Hepatocyte (in vitro differentiated cells): ENCODE data around the gene FASTK. TPM values are rescaled to one million over a fixed set of nuclear protein-coding genes. Genes with fewer than 3 reads are reported as not detected.

ENCODE experiments used
- DNase-seq: peaks from one replicate; pipeline ENCODE4 v3.0.0-alpha.2; 2016; ENCODE audit warnings: low spot score
- H2AFZ ChIP-seq: fragments of 200-600 bp; sonication (generic); 2 replicates; pipeline ENCODE4 v1.6.0; 2016; ENCODE audit warnings: antibody characterized with exemption, mild to moderate bottlenecking
- H3K27ac ChIP-seq: fragments of 200-600 bp; sonication (generic); 2 replicates; pipeline ENCODE4 v1.5.1; 2016; ENCODE audit warnings: mild to moderate bottlenecking
- H3K27me3 ChIP-seq: fragments of 200-600 bp; sonication (generic); 2 replicates; pipeline ENCODE4 v1.6.1; 2016
- H3K36me3 ChIP-seq: fragments of 200-600 bp; sonication (generic); replicated peaks from 2 replicates; pipeline ENCODE4 v1.5.1; 2016; ENCODE audit warnings: low read depth; ENCODE audit not compliant: insufficient read depth
- H3K4me1 ChIP-seq: fragments of 200-600 bp; sonication (generic); 2 replicates; pipeline ENCODE4 v1.5.1; 2016; ENCODE audit warnings: mild to moderate bottlenecking, moderate library complexity; ENCODE audit not compliant: insufficient read depth
- H3K4me2 ChIP-seq: fragments of 200-600 bp; sonication (generic); 2 replicates; pipeline ENCODE4 v1.6.0; 2016
- H3K4me3 ChIP-seq: fragments of 200-600 bp; sonication (generic); 2 replicates; pipeline ENCODE4 v1.5.1; 2016; ENCODE audit warnings: mild to moderate bottlenecking
- H3K79me2 ChIP-seq: fragments of 200-600 bp; sonication (generic); 2 replicates; pipeline ENCODE4 v1.6.0; 2017; ENCODE audit warnings: mild to moderate bottlenecking
- H3K9me2 ChIP-seq: fragments of 200-600 bp; sonication (generic); replicated peaks from 2 replicates; pipeline ENCODE4 v1.6.0; 2017; ENCODE audit warnings: mild to moderate bottlenecking; ENCODE audit not compliant: insufficient read depth
- H3K9me3 ChIP-seq: fragments of 200-600 bp; sonication (generic); 2 replicates; pipeline ENCODE4 v1.5.1; 2016; ENCODE audit warnings: low read depth, mild to moderate bottlenecking
- H4K20me1 ChIP-seq: fragments of 200-600 bp; sonication (generic); 2 replicates; pipeline ENCODE4 v1.6.0; 2016; ENCODE audit warnings: mild to moderate bottlenecking; ENCODE audit not compliant: insufficient read depth, poor library complexity, severe bottlenecking
- EZH2 ChIP-seq: fragments of 200-600 bp; sonication (generic); IDR thresholded peaks from 2 replicates; pipeline ENCODE4 v1.6.1; 2016; ENCODE audit warnings: antibody characterized with exemption, mild to moderate bottlenecking, borderline replicate concordance
- EZH2phosphoT487 ChIP-seq: fragments of 200-600 bp; sonication (generic); IDR thresholded peaks from one replicate; pipeline ENCODE4 v1.6.1; 2018; ENCODE audit warnings: antibody characterized with exemption, mild to moderate bottlenecking, low read depth, moderate library complexity; ENCODE audit not compliant: unreplicated experiment, severe bottlenecking
- WGBS: methylation state at CpG from one replicate; pipeline ENCODE4 v1.1.6; 2016; ENCODE audit warnings: low lambda C conversion rate; ENCODE audit errors: missing lambda C conversion rate; 5-methylcytosine and 5-hydroxymethylcytosine counted together
- polyA plus RNA-seq: library from polyadenylated mRNA; unstranded; fragments of >200 nt; fragmentation: Nextera tagmentation; extraction: Ambion mirVana; gene quantifications from 2 replicates; pipeline ENCODE4 v1.2.1, GENCODE V29; 2016
- total RNA-seq: library from RNA; depleted of rRNA; stranded (reverse); fragments of >200 nt; gene quantifications from 2 replicates; pipeline ENCODE4 v1.2.3, GENCODE V29; 2014
- TF ChIP-seq, protein P1 (sequence below): fragments of 200-600 bp; sonication (generic); IDR thresholded peaks from 2 replicates; pipeline ENCODE4 v1.5.1; 2016; ENCODE audit warnings: antibody characterized with exemption, mild to moderate bottlenecking; ENCODE audit not compliant: poor library complexity

Gene FASTK
- total and polyA plus RNA-seq, 2 experiments from 2014 or later: 105 to 193 TPM

- H3K27me3 ChIP-seq: no peaks in the 10 kb centered on the region
- peaks cover 89% of the 10 kb centered on the region for H3K79me2 ChIP-seq
- WGBS: 91% methylated on average over 10 of the region's 10 CpGs
- no peak overlapping the region for H2AFZ ChIP-seq
- H3K4me3 ChIP-seq: no peak overlapping the region
- no peaks in the 10 kb centered on the region for H3K36me3 ChIP-seq
- H3K9me2 ChIP-seq: no peaks in the 10 kb centered on the region
- no peaks in the 10 kb centered on the region for H3K9me3 ChIP-seq
- no peak overlapping the region for H3K27ac ChIP-seq
- no peak overlapping the region for H3K4me2 ChIP-seq
- DNase-seq: no peak
- no peaks in the 10 kb centered on the region for H3K4me1 ChIP-seq
- peaks cover 82% of the 10 kb centered on the region for H4K20me1 ChIP-seq
- TF ChIP-seq, protein P1, sequence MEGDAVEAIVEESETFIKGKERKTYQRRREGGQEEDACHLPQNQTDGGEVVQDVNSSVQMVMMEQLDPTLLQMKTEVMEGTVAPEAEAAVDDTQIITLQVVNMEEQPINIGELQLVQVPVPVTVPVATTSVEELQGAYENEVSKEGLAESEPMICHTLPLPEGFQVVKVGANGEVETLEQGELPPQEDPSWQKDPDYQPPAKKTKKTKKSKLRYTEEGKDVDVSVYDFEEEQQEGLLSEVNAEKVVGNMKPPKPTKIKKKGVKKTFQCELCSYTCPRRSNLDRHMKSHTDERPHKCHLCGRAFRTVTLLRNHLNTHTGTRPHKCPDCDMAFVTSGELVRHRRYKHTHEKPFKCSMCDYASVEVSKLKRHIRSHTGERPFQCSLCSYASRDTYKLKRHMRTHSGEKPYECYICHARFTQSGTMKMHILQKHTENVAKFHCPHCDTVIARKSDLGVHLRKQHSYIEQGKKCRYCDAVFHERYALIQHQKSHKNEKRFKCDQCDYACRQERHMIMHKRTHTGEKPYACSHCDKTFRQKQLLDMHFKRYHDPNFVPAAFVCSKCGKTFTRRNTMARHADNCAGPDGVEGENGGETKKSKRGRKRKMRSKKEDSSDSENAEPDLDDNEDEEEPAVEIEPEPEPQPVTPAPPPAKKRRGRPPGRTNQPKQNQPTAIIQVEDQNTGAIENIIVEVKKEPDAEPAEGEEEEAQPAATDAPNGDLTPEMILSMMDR: no peak
- no peak for TF ChIP-seq EZH2phosphoT487
- no peak for TF ChIP-seq EZH2
Measured at GRCh38 chr7:151100921-151101320, 20.3 kb upstream of the FASTK start.

DNA sequence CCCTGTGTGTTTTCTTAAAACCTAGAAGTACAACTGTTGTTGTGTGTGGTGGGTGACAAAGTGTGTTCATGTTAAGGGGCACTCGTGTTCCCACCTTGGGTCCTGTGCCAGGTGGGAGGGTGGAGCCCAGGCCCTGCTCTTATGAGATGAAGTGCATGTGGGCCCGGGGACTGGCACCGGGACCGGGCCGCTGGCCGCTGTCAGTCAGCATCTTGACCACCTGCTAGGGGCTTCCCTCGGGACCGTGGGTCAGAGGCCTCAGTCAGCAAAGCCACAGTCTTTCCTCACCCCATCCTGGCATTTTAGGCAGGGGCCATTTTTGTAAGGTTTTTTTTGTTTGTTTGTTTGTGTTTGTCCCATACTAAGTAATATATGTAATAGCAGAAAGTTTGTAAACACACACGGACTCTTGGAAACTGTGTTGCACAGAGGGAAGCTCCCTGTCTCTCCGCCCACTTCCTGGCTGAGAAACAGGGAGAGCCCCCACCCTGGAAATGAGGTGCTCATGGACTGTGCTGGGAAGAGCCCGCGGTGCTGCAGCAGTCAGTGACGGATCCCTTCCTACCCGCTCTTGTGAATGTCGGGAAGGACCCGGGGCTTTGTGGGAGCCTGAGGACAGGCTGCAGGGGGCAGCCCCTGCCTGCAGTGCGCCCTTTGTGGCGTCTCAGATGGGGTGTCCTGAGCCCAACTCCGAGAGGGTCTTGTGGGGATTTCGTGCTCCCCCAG is 19.0 kb upstream of the FASTK start:
- Histone ChIP-seq H3K9me3 (no peaks in the 10 kb centered on the region), H2AFZ (no peak overlapping the region), H3K9me2 (no peaks in the 10 kb centered on the region), H3K4me1 (no peaks in the 10 kb centered on the region), H3K27me3 (no peaks in the 10 kb centered on the region), H4K20me1 (peaks cover 85% of the 10 kb centered on the region), H3K79me2 (peaks cover 93% of the 10 kb centered on the region), H3K4me3 (no peak overlapping the region), H3K4me2 (no peak overlapping the region), H3K36me3 (no peaks in the 10 kb centered on the region), H3K27ac (no peak overlapping the region)
- no peak for TF ChIP-seq EZH2
- TF ChIP-seq, protein P1: no peak
- TF ChIP-seq EZH2phosphoT487: no peak
- no peak for DNase-seq
- 92% methylated on average over 20 of the region's 20 CpGs for WGBS

DNA sequence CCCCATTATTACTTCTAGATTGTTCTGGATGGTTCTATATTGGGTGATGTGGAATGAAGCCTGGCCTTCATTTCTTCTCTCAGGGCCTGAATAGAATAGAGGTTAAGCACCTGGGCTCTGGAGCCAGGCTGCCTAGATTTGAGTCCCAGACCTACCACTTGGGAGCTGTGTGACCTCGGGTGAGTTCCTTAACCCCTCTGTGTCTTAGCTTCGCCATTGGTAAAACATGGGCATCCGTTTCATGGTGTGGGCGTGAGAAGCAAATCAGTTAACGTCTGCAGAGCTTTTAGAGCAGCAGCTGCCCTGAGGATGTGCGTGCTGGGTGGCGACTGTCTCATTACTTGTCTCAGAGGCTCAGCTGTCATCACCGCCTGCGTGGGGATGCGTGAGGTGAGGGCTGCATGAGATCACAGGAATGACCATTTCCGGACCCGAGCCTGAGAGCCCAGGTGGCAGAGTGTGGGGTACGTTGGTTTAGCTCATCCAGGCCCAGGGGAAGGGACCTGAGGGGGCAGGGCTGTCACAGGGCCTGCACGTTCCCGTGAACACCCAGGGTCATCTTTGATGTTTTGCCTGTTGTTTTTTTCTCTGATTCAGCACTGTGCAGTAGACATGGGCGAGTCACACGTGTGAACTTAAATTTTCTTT is 15.3 kb upstream of the FASTK start:
- DNase-seq: no peak
- Histone ChIP-seq H3K36me3 (no peaks in the 10 kb centered on the region), H2AFZ (no peak overlapping the region), H3K79me2 (peaks cover 96% of the 10 kb centered on the region), H3K9me2 (no peaks in the 10 kb centered on the region), H3K27ac (no peak overlapping the region), H3K4me2 (no peak overlapping the region), H3K27me3 (no peaks in the 10 kb centered on the region), H3K4me3 (no peak overlapping the region), H3K9me3 (no peaks in the 10 kb centered on the region), H3K4me1 (no peaks in the 10 kb centered on the region), H4K20me1 (peaks cover 84% of the 10 kb centered on the region)
- WGBS: 90% methylated on average over 17 of the region's 17 CpGs
- TF ChIP-seq, protein P1: no peak
- TF ChIP-seq EZH2phosphoT487 (no peak), EZH2 (no peak)
